ENCODE measurements around the gene MBNL1.
"Not testable (repeated sequence)": the region's sequence is repeated elsewhere in the genome, so short reads cannot be mapped to it uniquely, and the experiment has no call there.

MBNL1 gene

GRCh38 chr3:152391671-152392070, 122.9 kb downstream of the MBNL1 start:
- FAIRE-seq (no peak), DNase-seq (ENCODE audit: insufficient read length, low spot score) (no peak)

GRCh38 chr3:152392272-152392880, 123.6 kb downstream of the MBNL1 start:
- FAIRE-seq, result no peak
- DNase-seq (ENCODE audit: insufficient read length, low spot score), result no peak

DNA sequence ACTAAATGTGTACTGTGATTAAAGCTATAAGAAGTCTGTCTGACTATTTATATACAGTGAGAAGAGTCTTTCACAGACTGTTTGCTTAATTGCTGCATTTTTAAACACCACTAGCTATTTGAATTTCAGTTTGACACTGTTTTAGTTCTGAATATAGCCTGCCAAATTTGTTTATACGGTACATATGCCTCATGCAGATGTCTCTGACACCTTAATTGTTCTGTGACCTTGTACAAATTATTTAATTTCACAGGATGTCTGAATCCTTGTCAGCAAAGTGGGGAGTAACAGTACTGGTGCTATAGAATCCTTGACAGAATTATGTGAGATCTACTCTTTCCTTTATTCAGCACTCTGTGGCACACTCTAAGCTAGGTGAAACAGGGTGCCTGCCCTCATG, 125.5 kb downstream of the MBNL1 start:
- DNase-seq (ENCODE audit: insufficient read length, low spot score) (no peak), FAIRE-seq (no peak)

- DNase-seq (ENCODE audit: insufficient read length, low spot score) (no peak), FAIRE-seq (no peak)
Observed at GRCh38 chr3:152395764-152396163, 127.0 kb downstream of the MBNL1 start.

GRCh38 chr3:152396867-152397266, 128.1 kb downstream of the MBNL1 start:
- FAIRE-seq (no peak), DNase-seq (ENCODE audit: insufficient read length, low spot score) (no peak)

DNA sequence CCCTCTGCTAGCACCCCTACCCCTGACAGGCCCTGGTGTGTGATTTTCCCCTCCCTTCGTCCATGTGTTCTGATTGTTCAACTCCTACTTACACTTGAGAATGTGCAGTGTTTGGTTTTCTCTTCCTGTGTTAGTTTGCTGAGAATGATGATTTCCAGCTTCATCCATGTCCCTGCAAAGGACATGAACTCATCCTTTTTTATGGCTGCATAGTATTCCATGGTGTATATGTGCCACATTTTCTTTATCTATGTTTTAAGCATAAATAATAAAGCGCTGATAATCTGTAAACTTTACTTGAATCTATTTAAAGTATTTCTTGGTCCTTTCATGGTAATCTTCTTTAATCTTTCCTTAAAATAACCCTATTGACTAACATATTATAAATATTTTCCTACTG, 128.6 kb downstream of the MBNL1 start:
- DNase-seq (ENCODE audit: insufficient read length, low spot score); FAIRE-seq: not testable (repeated sequence)

GRCh38 chr3:152398495-152398894, 129.8 kb downstream of the MBNL1 start:
- FAIRE-seq (no peak), DNase-seq (ENCODE audit: insufficient read length, low spot score) (no peak)

- DNase-seq (ENCODE audit: insufficient read length, low spot score), result no peak
- FAIRE-seq, result no peak
Observed at GRCh38 chr3:152399374-152399773, 130.6 kb downstream of the MBNL1 start.

DNA sequence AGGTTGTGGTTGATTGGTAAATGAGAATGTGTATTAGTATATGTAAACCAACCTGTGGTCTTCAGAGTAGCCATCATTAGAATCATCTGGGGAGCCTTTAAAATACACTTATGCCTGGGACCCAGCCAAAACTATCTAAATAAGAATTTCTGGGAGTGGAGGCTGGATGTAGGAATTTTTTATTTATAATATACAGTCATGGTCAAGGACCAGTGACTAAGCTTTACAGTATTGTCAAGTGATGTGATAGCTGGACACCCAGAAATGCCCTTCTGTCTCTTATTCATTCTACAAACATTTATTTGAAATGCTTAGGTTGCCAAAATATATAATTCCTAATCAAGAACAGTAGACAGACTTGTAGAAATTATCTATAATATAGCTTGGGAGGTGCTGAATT, 132.2 kb downstream of the MBNL1 start:
- no peak for DNase-seq (ENCODE audit: insufficient read length, low spot score)
- no peak for FAIRE-seq

GRCh38 chr3:152402695-152403451, 134.1 kb downstream of the MBNL1 start:
- peak; percentile 21 for FAIRE-seq

DNA sequence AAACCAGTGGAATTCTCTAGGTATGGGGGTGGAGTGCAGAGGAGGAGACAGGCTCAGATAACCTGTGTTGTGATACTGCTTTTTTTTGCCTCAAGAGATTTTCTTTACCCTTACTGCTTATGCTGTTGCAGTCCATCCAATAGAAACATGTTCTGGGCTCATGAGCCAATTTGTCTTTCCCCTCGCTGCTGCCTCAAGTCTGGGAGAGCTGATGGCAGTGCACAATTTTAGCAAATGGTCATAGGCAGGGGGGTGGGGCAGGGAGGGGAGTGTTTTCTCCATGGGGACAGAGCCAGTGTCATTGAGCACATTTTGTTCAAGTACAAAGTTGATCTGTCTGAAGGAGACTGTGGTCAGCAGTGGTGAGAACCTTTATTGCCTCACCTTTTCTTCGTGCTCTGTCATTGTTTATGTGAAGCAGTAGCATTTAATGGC, 134.9 kb downstream of the MBNL1 start:
- FAIRE-seq (peak; percentile 85), DNase-seq (ENCODE audit: insufficient read length, low spot score) (no peak)

More at GRCh38 chr3:152402695-152403451, 134.1 kb downstream of the MBNL1 start:
- DNase-seq (ENCODE audit: insufficient read length, low spot score), result no peak

GRCh38 chr3:152404976-152405375, 136.2 kb downstream of the MBNL1 start:
- no peak for DNase-seq (ENCODE audit: insufficient read length, low spot score)
- peak; percentile 68 for FAIRE-seq

GRCh38 chr3:152405915-152406802, 137.4 kb downstream of the MBNL1 start:
- DNase-seq (ENCODE audit: insufficient read length, low spot score) (no peak), FAIRE-seq (peak; percentile 54)

- DNase-seq (ENCODE audit: insufficient read length, low spot score), result no peak
- no peak for FAIRE-seq
Observed at GRCh38 chr3:152413240-152413639, 144.5 kb downstream of the MBNL1 start.

GRCh38 chr3:152416808-152417580, 148.3 kb downstream of the MBNL1 start:
- DNase-seq (ENCODE audit: insufficient read length, low spot score) (no peak), FAIRE-seq (no peak)

GRCh38 chr3:152419748-152420147, 151.0 kb downstream of the MBNL1 start:
- no peak for FAIRE-seq

DNA sequence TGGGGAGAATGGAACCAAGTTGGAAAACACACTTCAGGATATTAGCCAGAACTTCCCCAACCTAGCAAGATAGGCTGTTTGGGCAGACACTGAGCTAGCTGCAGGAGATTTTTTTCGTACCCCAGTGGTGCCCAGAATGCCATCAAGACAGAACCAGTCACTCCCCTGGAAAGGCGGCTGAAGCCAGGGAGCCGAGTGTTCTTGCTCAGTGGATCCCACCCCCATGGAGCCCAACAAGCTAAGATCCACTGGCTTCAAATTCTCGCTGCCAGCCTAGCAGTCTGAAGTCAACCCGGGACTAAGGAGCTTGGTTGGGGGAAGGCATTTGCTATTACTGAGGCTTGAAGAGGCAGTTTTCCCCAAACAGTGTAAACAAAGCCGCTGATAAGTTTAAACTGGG, 152.4 kb downstream of the MBNL1 start:
- DNase-seq (ENCODE audit: insufficient read length, low spot score) (no peak), FAIRE-seq (no peak)

More at GRCh38 chr3:152419748-152420147, 151.0 kb downstream of the MBNL1 start:
- DNase-seq (ENCODE audit: insufficient read length, low spot score), result no peak

- no peak for FAIRE-seq
- DNase-seq (ENCODE audit: insufficient read length, low spot score), result no peak
Observed at GRCh38 chr3:152426393-152426792, 157.7 kb downstream of the MBNL1 start.

DNA sequence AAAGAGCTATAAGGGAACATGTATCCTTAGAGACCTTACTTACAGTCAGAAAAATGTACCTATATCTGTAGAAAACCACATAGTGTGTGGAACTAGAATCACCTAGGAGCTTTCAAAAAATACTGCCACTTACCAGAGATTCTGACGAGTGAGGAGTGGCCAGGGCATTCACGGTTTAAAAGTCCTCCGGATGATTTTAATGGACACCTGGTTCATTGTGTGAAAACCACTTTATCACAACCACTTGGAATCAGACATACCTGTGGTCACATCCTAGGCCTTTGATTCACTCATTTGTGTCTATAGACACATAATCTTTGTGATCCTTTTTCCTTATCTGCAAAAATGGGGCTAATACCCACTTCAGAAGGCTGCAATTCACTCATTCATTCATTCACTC, 159.8 kb downstream of the MBNL1 start:
- FAIRE-seq (no peak), DNase-seq (ENCODE audit: insufficient read length, low spot score) (no peak)

DNA sequence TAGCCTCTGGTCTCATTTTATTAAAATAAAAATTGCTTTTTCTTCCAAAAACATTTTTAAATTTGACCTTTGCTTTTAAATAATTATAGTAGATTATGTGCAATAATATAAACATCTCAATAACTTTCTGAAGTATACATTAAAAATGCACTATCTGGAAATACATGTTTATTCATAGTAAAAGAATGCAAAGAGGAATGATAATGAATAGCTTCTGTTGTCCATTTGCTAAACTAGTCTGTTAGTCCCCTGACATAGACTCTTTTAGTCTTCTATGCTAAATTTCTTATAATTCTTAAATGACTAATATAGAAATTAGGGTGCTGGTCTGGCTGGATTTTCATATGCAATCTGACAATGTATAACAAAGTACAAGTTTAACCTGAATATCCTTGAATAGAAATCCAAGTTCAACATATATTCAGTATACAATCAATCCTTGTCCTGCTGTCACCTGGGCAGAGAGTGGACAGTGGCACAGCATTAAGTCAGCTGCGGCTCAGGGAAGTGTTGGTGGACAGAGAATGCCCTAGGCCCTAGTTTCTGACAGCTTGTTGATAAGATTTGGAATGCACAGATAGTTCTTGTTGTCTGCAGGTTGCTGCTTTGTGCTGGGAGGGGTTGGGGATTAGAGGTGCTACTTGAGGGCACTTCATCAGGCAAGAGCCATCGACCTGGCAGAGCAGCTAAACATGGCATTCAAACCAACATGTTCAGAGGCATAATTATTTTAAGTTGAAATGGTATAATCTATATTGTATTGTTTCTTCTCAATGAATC, 161.7 kb downstream of the MBNL1 start:
- FAIRE-seq (no peak), DNase-seq (ENCODE audit: insufficient read length, low spot score) (no peak)

Measured in GM19239 (cell line).